ENCODE measurements around the gene NXPE1.
"Not testable (repeated sequence)": the region's sequence is repeated elsewhere in the genome, so short reads cannot be mapped to it uniquely, and the experiment has no call there.

- TF ChIP-seq CTCF (IDR thresholded peaks at IDR 0.05; ENCODE audit: insufficient read depth, low read depth, low read length); EZH2 (IDR thresholded peaks at IDR 0.05; ENCODE audit: insufficient read depth, low read length): not testable (repeated sequence)
Measured at GRCh38 chr11:114603151-114603550, 43.5 kb upstream of the NXPE1 start.

All from astrocyte (in vitro differentiated cells and primary cell).